ENCODE results near the gene ATG13. TPM values are rescaled to one million over a fixed set of nuclear protein-coding genes. Genes with fewer than 3 reads are reported as not detected.

Gene ATG13
- polyA plus RNA-seq, 1 experiment = 57.9 TPM

- no peak for DNase-seq (ENCODE audit: low read depth, low spot score)
- no peaks in the 10 kb centered on the region for H3K27me3 ChIP-seq (ENCODE audit: control insufficient read depth, insufficient read depth, low read length)
- CTCF ChIA-PET = interaction anchor here (0.6 kb wide), 1 partner anchor 36 kb away, joined by 3 read pairs; no protein-coding TSS in a partner anchor
- POLR2A ChIA-PET = interaction anchor here (0.7 to 1.8 kb wide), 3 partner anchors 8 to 202 kb away, joined by 3 to 7 read pairs (median 4); partner anchors contain the start of genes ARHGAP1 and ZNF408
- no peak overlapping the region for H3K27ac ChIP-seq (ENCODE audit: low read depth, low read length)
- H3K4me3 ChIP-seq (ENCODE audit: low read depth, low read length) = no peak overlapping the region
- H3K9me3 ChIP-seq (ENCODE audit: control insufficient read depth, insufficient read depth, low read length) = no peaks in the 10 kb centered on the region
- no peak for TF ChIP-seq CTCF (IDR thresholded peaks at IDR 0.05; ENCODE audit: low read depth, low read length)
These were observed 65.7 kb downstream of the ATG13 start for GRCh38 chr11:46682773-46683752.

GRCh38 chr11:46684367-46684766 lies 67.0 kb downstream of the ATG13 start:
- ChIA-PET CTCF (interaction anchor here (1.3 kb wide), 1 partner anchor 13 kb away, joined by 3 read pairs; no protein-coding TSS in a partner anchor), POLR2A (interaction anchor here (0.8 to 1.8 kb wide), 2 partner anchors 8 to 9 kb away, joined by 3 to 7 read pairs; no protein-coding TSS in a partner anchor)
- Histone ChIP-seq H3K9me3 (ENCODE audit: control insufficient read depth, insufficient read depth, low read length) (no peaks in the 10 kb centered on the region), H3K4me3 (ENCODE audit: low read depth, low read length) (no peak overlapping the region), H3K27ac (ENCODE audit: low read depth, low read length) (no peak overlapping the region), H3K27me3 (ENCODE audit: control insufficient read depth, insufficient read depth, low read length) (no peaks in the 10 kb centered on the region)
- no peak for TF ChIP-seq CTCF (IDR thresholded peaks at IDR 0.05; ENCODE audit: low read depth, low read length)
- DNase-seq (ENCODE audit: low read depth, low spot score) = no peak

GRCh38 chr11:46686886-46687795 lies 69.8 kb downstream of the ATG13 start:
- Histone ChIP-seq H3K9me3 (ENCODE audit: control insufficient read depth, insufficient read depth, low read length) (no peaks in the 10 kb centered on the region), H3K27ac (ENCODE audit: low read depth, low read length) (peak overlapping the region; percentile 86), H3K4me3 (ENCODE audit: low read depth, low read length) (no peak overlapping the region), H3K27me3 (ENCODE audit: control insufficient read depth, insufficient read depth, low read length) (no peaks in the 10 kb centered on the region)
- DNase-seq (ENCODE audit: low read depth, low spot score) = peak; percentile 78
- CTCF ChIA-PET = interaction anchor here (1.1 kb wide), 1 partner anchor 15 kb away, joined by 3 read pairs; no protein-coding TSS in a partner anchor
- no peak for TF ChIP-seq CTCF (IDR thresholded peaks at IDR 0.05; ENCODE audit: low read depth, low read length)
- POLR2A ChIA-PET = interaction anchor here (0.6 to 2.4 kb wide), 4 partner anchors 9 to 29 kb away, joined by 3 to 8 read pairs (median 4); partner anchors contain the start of genes ARHGAP1 and ZNF408

- no peak for DNase-seq (ENCODE audit: low read depth, low spot score)
- POLR2A ChIA-PET = no interaction called here
- Histone ChIP-seq H3K27ac (ENCODE audit: low read depth, low read length) (no peak overlapping the region), H3K27me3 (ENCODE audit: control insufficient read depth, insufficient read depth, low read length) (no peaks in the 10 kb centered on the region), H3K4me3 (ENCODE audit: low read depth, low read length) (no peak overlapping the region), H3K9me3 (ENCODE audit: control insufficient read depth, insufficient read depth, low read length) (no peaks in the 10 kb centered on the region)
- no peak for TF ChIP-seq CTCF (IDR thresholded peaks at IDR 0.05; ENCODE audit: low read depth, low read length)
- CTCF ChIA-PET = interaction anchor here (0.6 kb wide), 1 partner anchor 200 kb away, joined by 3 read pairs; no protein-coding TSS in a partner anchor
These were observed 73.3 kb downstream of the ATG13 start for GRCh38 chr11:46690702-46691101.
